Activated naive CD8-positive, alpha-beta T cell treated with anti-CD3 and anti-CD28 coated beads, Interleukin-2, amount 10 ng/mL, durations not matched to agents 7 days and 5 days (primary cell): ENCODE measurements around the gene SEC61A2. TPM values are rescaled to one million over a fixed set of nuclear protein-coding genes. Genes with fewer than 3 reads are reported as not detected.

ENCODE experiments used
- ATAC-seq: fragments of 150-1000 bp; cut with Tn5 transposase; one replicate; pipeline ENCODE4 v1.10.0; 2021; ENCODE audit warnings: low read depth, moderate library complexity
- POLR2A ChIA-PET: fragments of 350-600 bp; sonication (Branson Sonifier 250); formaldehyde crosslinking; loops from one replicate; lab custom pipeline; 2021; ENCODE audit warnings: antibody characterized with exemption; lab: Charles Lee
- DNase-seq: peaks from one replicate; pipeline ENCODE4 v3.0.0; 2021
- H3K27ac Mint-ChIP-seq: one replicate; pipeline ENCODE4 v1.8.0; 2022; ENCODE audit warnings: mild to moderate bottlenecking, mixed read lengths
- H3K27me3 Mint-ChIP-seq: one replicate; pipeline ENCODE4 v1.8.0; 2022; ENCODE audit warnings: mild to moderate bottlenecking, moderate library complexity, mixed read lengths
- H3K36me3 Mint-ChIP-seq: one replicate; pipeline ENCODE4 v1.8.0; 2021; ENCODE audit warnings: mild to moderate bottlenecking, mixed read lengths
- H3K4me1 Mint-ChIP-seq: one replicate; pipeline ENCODE4 v1.8.0; 2021; ENCODE audit warnings: mixed read lengths
- H3K4me3 Mint-ChIP-seq: one replicate; pipeline ENCODE4 v1.8.0; 2022; ENCODE audit warnings: mild to moderate bottlenecking, moderate library complexity, mixed read lengths
- H3K9me3 Mint-ChIP-seq: one replicate; pipeline ENCODE4 v1.8.0; 2021; ENCODE audit warnings: mixed read lengths
- microRNA-seq: library from miRNA; unstranded; fragments of <30 nt; microRNA quantifications from one replicate; pipeline ENCODE4 v1.2.0, GENCODE V29; 2022
- total RNA-seq, 2 experiments: library from RNA; stranded (reverse); gene quantifications; one replicate each; pipeline ENCODE4 v1.2.3, GENCODE V29; 2021

SEC61A2 gene
- total RNA-seq, 2 experiments from 2014 or later: 13.2 to 14.5 TPM

GRCh38 chr10:12213621-12214020, 84.1 kb downstream of the SEC61A2 start:
- POLR2A ChIA-PET: no interaction called here
- H3K9me3 Mint-ChIP-seq: no peaks in the 10 kb centered on the region
- peaks cover 27% of the 10 kb centered on the region for H3K36me3 Mint-ChIP-seq
- no peak overlapping the region for H3K27ac Mint-ChIP-seq
- peaks cover 11% of the 10 kb centered on the region for H3K4me1 Mint-ChIP-seq
- H3K4me3 Mint-ChIP-seq: no peak overlapping the region
- no peaks in the 10 kb centered on the region for H3K27me3 Mint-ChIP-seq
- no peak for ATAC-seq
- DNase-seq: no peak

GRCh38 chr10:12214093-12214492, 84.6 kb downstream of the SEC61A2 start:
- DNase-seq: no peak
- Mint-ChIP-seq H3K4me3 (no peak overlapping the region), H3K36me3 (peaks cover 28% of the 10 kb centered on the region), H3K27me3 (no peaks in the 10 kb centered on the region), H3K27ac (no peak overlapping the region), H3K9me3 (no peaks in the 10 kb centered on the region), H3K4me1 (peaks cover 7% of the 10 kb centered on the region)
- ATAC-seq: no peak
- POLR2A ChIA-PET: no interaction called here

- ATAC-seq (no peak), DNase-seq (no peak)
- H3K36me3 Mint-ChIP-seq: peaks cover 25% of the 10 kb centered on the region
- H3K9me3 Mint-ChIP-seq: no peaks in the 10 kb centered on the region
- H3K4me1 Mint-ChIP-seq: peaks cover 6% of the 10 kb centered on the region
- H3K27me3 Mint-ChIP-seq: no peaks in the 10 kb centered on the region
- POLR2A ChIA-PET: interaction anchor here (0.5 to 1.3 kb wide), 2 partner anchors 19 to 532 kb away, joined by 3 to 6 read pairs; partner anchors contain the start of genes CDC123 and NUDT5
- H3K4me3 Mint-ChIP-seq: peak overlapping the region; percentile 68
- peak overlapping the region; percentile 84 for H3K27ac Mint-ChIP-seq
Measured at GRCh38 chr10:12214763-12215218, 85.3 kb downstream of the SEC61A2 start.

Small RNA genes within 50 kb of the gene (microRNA-seq; reads per million reads assigned to microRNA genes)
- gene MIR548AK: not detected

Other genes starting within 250 kb of the SEC61A2 start
- gene UPF2, start 86.9 kb upstream of the SEC61A2 start, total RNA-seq: 10 to 100 TPM; 30.4 to 31.0 TPM
- gene DHTKD1, start 60.7 kb upstream of the SEC61A2 start, total RNA-seq: 10 to 100 TPM; 18.3 to 19.2 TPM
- gene NUDT5, start 66.2 kb downstream of the SEC61A2 start, total RNA-seq: 10 to 100 TPM; 71.4 to 74.8 TPM
- 10 to 100 TPM; 56.7 to 69.2 TPM for gene CDC123, start 66.5 kb downstream of the SEC61A2 start, total RNA-seq
- gene CAMK1D, start 219.9 kb downstream of the SEC61A2 start, total RNA-seq: 1 to 10 TPM; 7.5 to 9.0 TPM